PC-9 (cell line): Measurements from ENCODE around the gene MICALL2. TPM values are rescaled to one million over a fixed set of nuclear protein-coding genes. Genes with fewer than 3 reads are reported as not detected.
"Not testable (repeated sequence)": the region's sequence is repeated elsewhere in the genome, so short reads cannot be mapped to it uniquely, and the experiment has no call there.

Experiments
- BruUV-seq: library from RNA; stranded (reverse); fragments of 400-500 nt; replicated peaks from 2 replicates; lab custom pipeline; 2021; lab: Mats Ljungman, UMichigan
- CTCF ChIA-PET: fragments of 300-600 bp; sonication (Branson Sonifier 250); formaldehyde crosslinking; loops from one replicate; lab custom pipeline; 2022; ENCODE audit warnings: antibody characterized with exemption; lab: Charles Lee
- POLR2A ChIA-PET: fragments of 300-600 bp; sonication (Branson Sonifier 250); formaldehyde crosslinking; loops from one replicate; lab custom pipeline; 2022; ENCODE audit warnings: antibody characterized with exemption; ENCODE audit not compliant: unreplicated experiment; lab: Charles Lee
- DNase-seq, 2 experiments: peaks; one replicate each; pipeline versions ENCODE4 v3.0.0 to v3.0.0-alpha.2; 2015 to 2022; ENCODE audit warnings: mixed read lengths in 1 of 2
- H2AFZ ChIP-seq: fragments of 200-600 bp; sonication (generic); 2 replicates; pipeline ENCODE4 v1.8.1; 2017; ENCODE audit warnings: antibody characterized with exemption
- H3F3A ChIP-seq: fragments of 200-600 bp; sonication (generic); 2 replicates; pipeline ENCODE4 v1.8.1; 2017; ENCODE audit warnings: antibody characterized with exemption, mild to moderate bottlenecking, low read depth; ENCODE audit not compliant: insufficient read depth
- H3K27ac ChIP-seq: fragments of 200-600 bp; sonication (generic); 2 replicates; pipeline ENCODE4 v1.6.1; 2016; ENCODE audit warnings: mixed run types
- H3K27me3 ChIP-seq: fragments of 200-600 bp; sonication (generic); 2 replicates; pipeline ENCODE4 v1.6.1; 2016; ENCODE audit warnings: low read depth, mixed run types; ENCODE audit not compliant: insufficient read depth
- H3K36me3 ChIP-seq: fragments of 200-600 bp; sonication (generic); 2 replicates; pipeline ENCODE4 v1.6.1; 2016; ENCODE audit warnings: low read depth, mixed run types
- H3K4me1 ChIP-seq: fragments of 200-600 bp; sonication (generic); replicated peaks from 2 replicates; pipeline ENCODE4 v1.6.1; 2016; ENCODE audit warnings: mixed run types; ENCODE audit not compliant: insufficient read depth
- H3K4me2 ChIP-seq: fragments of 200-600 bp; sonication (generic); 2 replicates; pipeline ENCODE4 v1.6.1; 2017; ENCODE audit warnings: mixed run types
- H3K4me3 ChIP-seq: fragments of 200-600 bp; sonication (generic); 2 replicates; pipeline ENCODE4 v1.6.1; 2016; ENCODE audit warnings: mixed run types
- H3K79me2 ChIP-seq: fragments of 200-600 bp; sonication (generic); 2 replicates; pipeline ENCODE4 v1.6.1; 2017; ENCODE audit warnings: low read depth, mixed run types
- H3K9me2 ChIP-seq: fragments of 200-600 bp; sonication (generic); 2 replicates; pipeline ENCODE4 v1.8.1; 2017; ENCODE audit warnings: mild to moderate bottlenecking; ENCODE audit not compliant: insufficient read depth
- H3K9me3 ChIP-seq: fragments of 200-600 bp; sonication (generic); 2 replicates; pipeline ENCODE4 v1.8.1; 2016; ENCODE audit warnings: low read depth; ENCODE audit not compliant: insufficient read depth
- H4K20me1 ChIP-seq: fragments of 200-600 bp; sonication (generic); 2 replicates; pipeline ENCODE4 v1.8.1; 2017; ENCODE audit not compliant: insufficient read depth
- CTCF ChIP-seq: fragments of 200-600 bp; sonication (generic); conservative IDR thresholded peaks from 2 replicates; pipeline ENCODE4 v1.6.1; 2017; ENCODE audit warnings: mixed run types, antibody characterized with exemption, mild to moderate bottlenecking, moderate library complexity
- EZH2 ChIP-seq: fragments of 200-600 bp; sonication (generic); IDR thresholded peaks from 2 replicates; pipeline ENCODE4 v1.8.0; 2017; ENCODE audit warnings: antibody characterized with exemption, low read depth
- intact Hi-C: fragments of 100-400 bp; cut with micrococcal nuclease; formaldehyde crosslinking; loops from one replicate; pipeline ENCODE4 v1.10.0; 2022; ENCODE audit not compliant: unreplicated experiment
- total RNA-seq: library from RNA; stranded (reverse); gene quantifications from 2 replicates; pipeline ENCODE4 v1.2.3, GENCODE V29; 2021

The MICALL2 gene
- total RNA-seq, 1 experiment from 2014 or later, result 104 TPM

- POLR2A ChIA-PET, result no interaction called here
- H3K79me2 ChIP-seq, result 0 out of 2 replicates have a peak, but pooled peaks cover 3% of the 10 kb centered on the region
- no peaks in the 10 kb centered on the region for H3K27me3 ChIP-seq
- H3K4me1 ChIP-seq, result no peaks in the 10 kb centered on the region
- H4K20me1 ChIP-seq, result 0 out of 2 replicates have a peak, but pooled peaks cover 2% of the 10 kb centered on the region
- CTCF ChIA-PET, result no interaction called here
- peaks cover 7% of the 10 kb centered on the region; the same call in 1 of the 2 replicates for H3F3A ChIP-seq
- TF ChIP-seq EZH2 (no peak), CTCF (no peak)
- H2AFZ ChIP-seq, result no peak overlapping the region
- intact Hi-C loops, result no loop called here
- no TSS peak for BruUV-seq
- H3K9me3 ChIP-seq, result no peaks in the 10 kb centered on the region
- no peaks in the 10 kb centered on the region for H3K36me3 ChIP-seq
- no peak overlapping the region for H3K27ac ChIP-seq
- DNase-seq, result no peak
- H3K4me3 ChIP-seq, result no peak overlapping the region
- H3K4me2 ChIP-seq, result no peak overlapping the region
- no peaks in the 10 kb centered on the region for H3K9me2 ChIP-seq
These were observed 12.2 kb downstream of the MICALL2 start for GRCh38 chr7:1447112-1447511.

- CTCF ChIA-PET, result no interaction called here
- no peaks in the 10 kb centered on the region for H3K4me1 ChIP-seq
These were observed 12.6 kb downstream of the MICALL2 start for GRCh38 chr7:1446620-1447032.

GRCh38 chr7:1446026-1446425, 13.2 kb downstream of the MICALL2 start:
- H3K4me3 ChIP-seq, H3K36me3 ChIP-seq, intact Hi-C loops, H3F3A ChIP-seq, H3K27me3 ChIP-seq, H3K9me2 ChIP-seq, H3K79me2 ChIP-seq, BruUV-seq, H2AFZ ChIP-seq, H4K20me1 ChIP-seq, POLR2A ChIA-PET, H3K4me1 ChIP-seq, H3K9me3 ChIP-seq, CTCF ChIA-PET, DNase-seq, H3K4me2 ChIP-seq, H3K27ac ChIP-seq: not testable (repeated sequence)

More at GRCh38 chr7:1446620-1447032, 12.6 kb downstream of the MICALL2 start:
- no peak for TF ChIP-seq EZH2
- TF ChIP-seq CTCF, result no peak
- H3K79me2 ChIP-seq, result no peaks in the 10 kb centered on the region
- H3K27ac ChIP-seq, result no peak overlapping the region
- H3K36me3 ChIP-seq, result no peaks in the 10 kb centered on the region
- intact Hi-C loops, result no loop called here
- no peaks in the 10 kb centered on the region for H3K27me3 ChIP-seq
- POLR2A ChIA-PET, result no interaction called here
- no peak overlapping the region for H3K4me2 ChIP-seq
- H3K9me3 ChIP-seq, result no peaks in the 10 kb centered on the region
- BruUV-seq, result no TSS peak
- no peak for DNase-seq
- H4K20me1 ChIP-seq, result 0 out of 2 replicates have a peak, but pooled peaks cover 4% of the 10 kb centered on the region
- H3K4me3 ChIP-seq, result no peak overlapping the region
- no peak overlapping the region for H2AFZ ChIP-seq
- H3K9me2 ChIP-seq, result no peaks in the 10 kb centered on the region
- H3F3A ChIP-seq, result peaks cover 7% of the 10 kb centered on the region; the same call in 1 of the 2 replicates

GRCh38 chr7:1445341-1445740, 13.9 kb downstream of the MICALL2 start:
- BruUV-seq, result no TSS peak
- H3K27ac ChIP-seq, result no peak overlapping the region

More at GRCh38 chr7:1445341-1445740, 13.9 kb downstream of the MICALL2 start:
- H3K9me3 ChIP-seq, result no peaks in the 10 kb centered on the region
- POLR2A ChIA-PET, result interaction anchor here (0.5 kb wide), 1 partner anchor 91 kb away, joined by 3 read pairs; no protein-coding TSS in a partner anchor
- H3K36me3 ChIP-seq, result no peaks in the 10 kb centered on the region; the same call in 1 of the 2 replicates
- H3F3A ChIP-seq, result peaks cover 8% of the 10 kb centered on the region; the same call in 1 of the 2 replicates
- no peak for DNase-seq
- H3K9me2 ChIP-seq, result no peaks in the 10 kb centered on the region
- no peaks in the 10 kb centered on the region for H3K4me1 ChIP-seq
- H3K79me2 ChIP-seq, result no peaks in the 10 kb centered on the region
- 0 out of 2 replicates have a peak, but pooled peaks cover 4% of the 10 kb centered on the region for H4K20me1 ChIP-seq
- TF ChIP-seq EZH2, result no peak
- no peak for TF ChIP-seq CTCF
- CTCF ChIA-PET, result no interaction called here
- H3K4me2 ChIP-seq, result no peak overlapping the region
- H3K4me3 ChIP-seq, result no peak overlapping the region
- H2AFZ ChIP-seq, result no peak overlapping the region
- intact Hi-C loops, result no loop called here
- no peaks in the 10 kb centered on the region for H3K27me3 ChIP-seq
